Measurements from ENCODE around the gene ANKRD28. TPM values are rescaled to one million over a fixed set of nuclear protein-coding genes. Genes with fewer than 3 reads are reported as not detected.
A peak's percentile ranks its signal among the peaks of the same experiment; 100 is the strongest.

ANKRD28 gene
- total and polyA plus RNA-seq, 9 of the 15 experiments (the other 6 are each of a cell fraction or from before 2014, with no cell fraction given): 11.7 to 66.0 (median 36.7) TPM

GRCh38 chr3:15714448-15714847, 83.3 kb downstream of the ANKRD28 start:
- CTCF ChIA-PET (ENCODE audit: low intra/inter-chr PET ratio): no interaction called here
- Histone ChIP-seq H3K27me3 (ENCODE audit: control insufficient read depth in 2 of 2, insufficient read depth in 2 of 2, low read length in 2 of 2) (no peaks in the 10 kb centered on the region), H3K36me3 (ENCODE audit: control insufficient read depth, insufficient read depth, low read length) (peaks cover 37% of the 10 kb centered on the region; the same call in 2 of the 3 replicates), H3K4me2 (ENCODE audit: insufficient read depth, low read length) (no peak overlapping the region), H3K9me1 (ENCODE audit: control insufficient read depth, insufficient read depth, low read length) (no peaks in the 10 kb centered on the region), H3K9me3 (replicated peaks; ENCODE audit: control insufficient read depth, insufficient read depth, low read depth, low read length) (no peaks in the 10 kb centered on the region), H3K79me2 (ENCODE audit: control insufficient read depth, insufficient read depth, low read length) (no peaks in the 10 kb centered on the region), H3K4me1 (replicated peaks in 1 of 2; ENCODE audit: control insufficient read depth in 2 of 2, insufficient read depth in 2 of 2, low read length in 2 of 2) (no peaks in the 10 kb centered on the region), H3K4me3 (no peak overlapping the region), H2AFZ (ENCODE audit: low read depth, low read length) (no peak overlapping the region), H3K9ac (ENCODE audit: insufficient read depth in 1 of 2, low read depth in 2 of 2, low read length in 2 of 2) (no peak overlapping the region), H4K20me1 (replicated peaks; ENCODE audit: control insufficient read depth, insufficient read depth, low read length) (no peaks in the 10 kb centered on the region), H3K27ac (ENCODE audit: extremely low read depth, low read depth, low read length) (no peak overlapping the region)
- ATAC-seq (no peak), FAIRE-seq (no peak), DNase-seq (ENCODE audit: extremely low read depth in 1 of 4, low spot score in 3 of 4) (no peak)
- in situ Hi-C loops (cut with MboI) (no loop called here), intact Hi-C loops (cut with micrococcal nuclease) (no loop called here)
- POLR2A ChIA-PET: interaction anchor here (0.7 to 1.1 kb wide), 3 partner anchors 14 to 173 kb away, joined by 3 to 5 read pairs (median 4); no protein-coding TSS in a partner anchor
- no peak for TF ChIP-seq MEF2D (tag; conservative IDR thresholded peaks at IDR 0.05; ENCODE audit: low read depth)
- TF ChIP-seq ZNF57 (CRISPR knock-in tag; IDR thresholded peaks at IDR 0.05): no peak
- no peak for TF ChIP-seq TOE1 (IDR thresholded peaks at IDR 0.05; ENCODE audit: borderline replicate concordance)
- no peak for TF ChIP-seq TOE1 (CRISPR knock-in tag; IDR thresholded peaks at IDR 0.05; ENCODE audit: borderline replicate concordance, low read depth)
- 84% methylated on average over 4 of the region's 4 CpGs for WGBS (ENCODE audit: insufficient coverage, low coverage, missing lambda C conversion rate)
- BruUV-seq (replicated peaks): no TSS peak

GRCh38 chr3:15713364-15713763, 84.4 kb downstream of the ANKRD28 start:
- Histone ChIP-seq H3K9me3 (replicated peaks; ENCODE audit: control insufficient read depth, insufficient read depth, low read depth, low read length) (no peaks in the 10 kb centered on the region), H3K36me3 (ENCODE audit: control insufficient read depth, insufficient read depth, low read length) (peaks cover 43% of the 10 kb centered on the region; the same call in 2 of the 3 replicates), H4K20me1 (replicated peaks; ENCODE audit: control insufficient read depth, insufficient read depth, low read length) (no peaks in the 10 kb centered on the region), H3K4me2 (ENCODE audit: insufficient read depth, low read length) (no peak overlapping the region), H3K9ac (ENCODE audit: insufficient read depth in 1 of 2, low read depth in 2 of 2, low read length in 2 of 2) (no peak overlapping the region), H3K27ac (ENCODE audit: extremely low read depth, low read depth, low read length) (no peak overlapping the region), H3K27me3 (ENCODE audit: control insufficient read depth in 2 of 2, insufficient read depth in 2 of 2, low read length in 2 of 2) (no peaks in the 10 kb centered on the region), H2AFZ (ENCODE audit: low read depth, low read length) (no peak overlapping the region), H3K4me1 (replicated peaks in 1 of 2; ENCODE audit: control insufficient read depth in 2 of 2, insufficient read depth in 2 of 2, low read length in 2 of 2) (no peaks in the 10 kb centered on the region), H3K4me3 (no peak overlapping the region), H3K9me1 (ENCODE audit: control insufficient read depth, insufficient read depth, low read length) (no peaks in the 10 kb centered on the region), H3K79me2 (ENCODE audit: control insufficient read depth, insufficient read depth, low read length) (no peaks in the 10 kb centered on the region)
- no TSS peak for BruUV-seq (replicated peaks)
- no peak for DNase-seq (ENCODE audit: extremely low read depth in 1 of 4, low spot score in 3 of 4)
- FAIRE-seq: no peak
- no peak for TF ChIP-seq PURB (CRISPR knock-in tag; IDR thresholded peaks at IDR 0.05; ENCODE audit: low read depth)
- no peak for TF ChIP-seq GTF2F1 (IDR thresholded peaks at IDR 0.05; ENCODE audit: low read depth, low read length)
- peak; percentile 23; the same call in 1 of the 2 replicates for TF ChIP-seq ZNF316 (IDR thresholded peaks at IDR 0.05)
- in situ Hi-C loops (cut with MboI) (no loop called here), intact Hi-C loops (cut with micrococcal nuclease) (no loop called here)
- ChIA-PET CTCF (ENCODE audit: low intra/inter-chr PET ratio) (no interaction called here), POLR2A (interaction anchor here (1.0 kb wide), 1 partner anchor 10 kb away, joined by 3 read pairs; no protein-coding TSS in a partner anchor)
- WGBS (ENCODE audit: insufficient coverage, low coverage, missing lambda C conversion rate): 87% methylated on average over 5 of the region's 5 CpGs
- no peak for ATAC-seq

Data from K562 (cell line).